Measurements from ENCODE around the gene RNF135.

- TF ChIP-seq POLR2A (IDR thresholded peaks at IDR 0.05; ENCODE audit: low read depth, low read length): no peak
- no peak for TF ChIP-seq POU2F2 (IDR thresholded peaks at IDR 0.05; ENCODE audit: low read depth, low read length)
- TF ChIP-seq TAF1 (IDR thresholded peaks at IDR 0.05; ENCODE audit: low read depth, low read length): no peak
- TF ChIP-seq POLR2AphosphoS5 (IDR thresholded peaks at IDR 0.05; ENCODE audit: low read depth, low read length): no peak
- TF ChIP-seq SPI1 (IDR thresholded peaks at IDR 0.05; ENCODE audit: low read depth, low read length): no peak
- no peak for TF ChIP-seq PAX5 (IDR thresholded peaks at IDR 0.05; ENCODE audit: insufficient read depth, low read length, severe bottlenecking)
These were observed 32.5 kb downstream of the RNF135 start for GRCh38 chr17:31003225-31003866.

Measured in GM12891 (cell line).